H54 (cell line): Measurements from ENCODE around the gene SARS1.

Source experiments
- DNase-seq: peaks from one replicate; pipeline ENCODE4 v3.0.0; 2011; ENCODE audit warnings: low spot score, mixed read lengths; ENCODE audit not compliant: insufficient read length
- FAIRE-seq: peaks from 3 replicates; lab custom pipeline; 2011; peaks lifted over from hg19 to GRCh38; lab: Jason Lieb, UNC
- POLR2A ChIP-seq: IDR thresholded peaks from 2 replicates; pipeline ENCODE4 v1.6.1; 2011; ENCODE audit warnings: low read depth, mild to moderate bottlenecking, low read length

Gene SARS1

GRCh38 chr1:109243860-109244552 is 30.3 kb downstream of the SARS1 start:
- DNase-seq (no peak), FAIRE-seq (no peak)
- no peak for TF ChIP-seq POLR2A

DNA sequence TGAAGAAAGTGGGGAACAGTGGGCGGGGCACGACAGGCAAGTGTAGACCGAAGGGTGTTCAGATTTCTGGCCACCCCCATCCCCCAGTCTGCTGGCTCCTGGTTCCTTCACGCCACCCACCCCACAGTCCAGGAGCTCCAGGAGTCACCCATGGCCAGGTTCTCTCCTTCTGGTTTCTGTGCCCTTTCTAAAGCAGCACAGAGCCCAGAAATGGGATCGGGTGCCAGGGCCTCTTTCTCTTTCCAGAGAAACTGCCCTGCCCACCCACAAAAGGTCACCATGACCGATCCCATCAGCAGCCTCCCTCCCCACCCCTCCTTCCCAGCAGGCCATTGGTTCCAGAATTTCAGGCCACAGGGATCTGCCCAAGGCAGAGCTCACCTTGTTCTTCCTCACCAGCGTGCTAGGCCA is 32.4 kb downstream of the SARS1 start:
- no peak for DNase-seq
- no peak for TF ChIP-seq POLR2A
- no peak for FAIRE-seq

- TF ChIP-seq POLR2A = no peak
- FAIRE-seq (no peak), DNase-seq (no peak)
Measured at GRCh38 chr1:109247401-109248365, 34.0 kb downstream of the SARS1 start.

DNA sequence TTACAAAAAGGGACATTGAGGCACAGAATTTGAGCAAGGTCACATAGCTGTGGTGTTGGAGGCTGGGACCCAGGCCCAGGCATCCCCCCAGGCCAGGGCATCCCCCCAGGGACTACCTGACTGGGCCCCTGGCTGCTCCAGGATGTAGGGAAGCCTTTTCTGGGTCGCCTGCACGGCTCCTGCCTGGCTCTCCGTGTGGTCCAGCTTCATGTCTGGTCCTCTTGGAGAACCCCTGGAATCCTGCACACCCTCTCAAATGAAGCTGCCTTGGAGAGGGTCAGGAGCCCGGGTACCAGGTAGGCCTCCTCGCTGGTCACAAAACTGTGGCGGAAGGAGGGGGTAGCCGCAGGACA is 34.7 kb downstream of the SARS1 start:
- DNase-seq = no peak
- TF ChIP-seq POLR2A = no peak
- FAIRE-seq = no peak

GRCh38 chr1:109248797-109249629 is 35.3 kb downstream of the SARS1 start, which contains the start of gene CELSR2:
Gene CELSR2 (plus strand): TSS chr1:109249539. CDS start chr1:109250080, 541 bp downstream.
- no peak; the same call in 1 of the 2 replicates for TF ChIP-seq POLR2A
- FAIRE-seq (no peak), DNase-seq (peak; percentile 91)

DNA sequence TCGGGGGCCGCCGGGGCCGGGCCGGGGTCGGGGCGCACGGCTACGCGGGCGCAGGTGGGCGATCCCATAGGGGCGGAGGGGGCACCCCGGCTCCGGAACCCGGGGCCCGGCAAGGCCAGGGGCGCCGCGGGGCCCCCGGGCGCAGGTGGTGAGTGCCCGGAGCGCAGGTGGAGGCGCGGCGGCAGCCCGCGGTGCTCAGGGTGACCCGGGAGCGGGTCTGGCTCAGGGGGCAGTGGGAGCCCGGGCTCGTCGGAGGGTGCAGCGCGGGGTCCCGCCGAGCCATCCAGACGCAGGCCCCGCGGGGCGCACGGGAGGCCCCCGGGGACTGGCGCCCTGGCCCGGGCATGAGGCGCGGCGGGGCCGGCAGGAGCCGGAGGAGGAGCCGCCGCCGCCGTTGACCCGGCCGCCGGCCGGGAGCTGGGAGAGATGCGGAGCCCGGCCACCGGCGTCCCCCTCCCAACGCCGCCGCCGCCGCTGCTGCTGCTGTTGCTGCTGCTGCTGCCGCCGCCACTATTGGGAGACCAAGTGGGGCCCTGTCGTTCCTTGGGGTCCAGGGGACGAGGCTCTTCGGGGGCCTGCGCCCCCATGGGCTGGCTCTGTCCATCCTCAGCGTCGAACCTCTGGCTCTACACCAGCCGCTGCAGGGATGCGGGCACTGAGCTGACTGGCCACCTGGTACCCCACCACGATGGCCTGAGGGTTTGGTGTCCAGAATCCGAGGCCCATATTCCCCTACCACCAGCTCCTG is 36.1 kb downstream of the SARS1 start:
- no peak for DNase-seq
- TF ChIP-seq POLR2A = no peak
- FAIRE-seq = no peak

DNA sequence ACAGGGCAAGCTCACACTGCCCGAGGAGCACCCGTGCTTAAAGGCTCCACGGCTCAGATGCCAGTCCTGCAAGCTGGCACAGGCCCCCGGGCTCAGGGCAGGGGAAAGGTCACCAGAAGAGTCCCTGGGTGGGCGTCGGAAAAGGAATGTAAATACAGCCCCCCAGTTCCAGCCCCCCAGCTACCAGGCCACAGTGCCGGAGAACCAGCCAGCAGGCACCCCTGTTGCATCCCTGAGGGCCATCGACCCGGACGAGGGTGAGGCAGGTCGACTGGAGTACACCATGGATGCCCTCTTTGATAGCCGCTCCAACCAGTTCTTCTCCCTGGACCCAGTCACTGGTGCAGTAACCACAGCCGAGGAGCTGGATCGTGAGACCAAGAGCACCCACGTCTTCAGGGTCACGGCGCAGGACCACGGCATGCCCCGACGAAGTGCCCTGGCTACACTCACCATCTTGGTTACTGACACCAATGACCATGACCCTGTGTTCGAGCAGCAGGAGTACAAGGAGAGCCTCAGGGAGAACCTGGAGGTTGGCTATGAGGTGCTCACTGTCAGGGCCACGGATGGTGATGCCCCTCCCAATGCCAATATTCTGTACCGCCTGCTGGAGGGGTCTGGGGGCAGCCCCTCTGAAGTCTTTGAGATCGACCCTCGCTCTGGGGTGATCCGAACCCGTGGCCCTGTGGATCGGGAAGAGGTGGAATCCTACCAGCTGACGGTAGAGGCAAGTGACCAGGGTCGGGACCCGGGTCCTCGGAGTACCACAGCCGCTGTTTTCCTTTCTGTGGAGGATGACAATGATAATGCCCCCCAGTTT is 36.9 kb downstream of the SARS1 start:
- no peak for TF ChIP-seq POLR2A
- no peak for DNase-seq
- no peak for FAIRE-seq

GRCh38 chr1:109251277-109252166 is 37.8 kb downstream of the SARS1 start:
- TF ChIP-seq POLR2A = no peak
- FAIRE-seq (no peak), DNase-seq (no peak)

DNA sequence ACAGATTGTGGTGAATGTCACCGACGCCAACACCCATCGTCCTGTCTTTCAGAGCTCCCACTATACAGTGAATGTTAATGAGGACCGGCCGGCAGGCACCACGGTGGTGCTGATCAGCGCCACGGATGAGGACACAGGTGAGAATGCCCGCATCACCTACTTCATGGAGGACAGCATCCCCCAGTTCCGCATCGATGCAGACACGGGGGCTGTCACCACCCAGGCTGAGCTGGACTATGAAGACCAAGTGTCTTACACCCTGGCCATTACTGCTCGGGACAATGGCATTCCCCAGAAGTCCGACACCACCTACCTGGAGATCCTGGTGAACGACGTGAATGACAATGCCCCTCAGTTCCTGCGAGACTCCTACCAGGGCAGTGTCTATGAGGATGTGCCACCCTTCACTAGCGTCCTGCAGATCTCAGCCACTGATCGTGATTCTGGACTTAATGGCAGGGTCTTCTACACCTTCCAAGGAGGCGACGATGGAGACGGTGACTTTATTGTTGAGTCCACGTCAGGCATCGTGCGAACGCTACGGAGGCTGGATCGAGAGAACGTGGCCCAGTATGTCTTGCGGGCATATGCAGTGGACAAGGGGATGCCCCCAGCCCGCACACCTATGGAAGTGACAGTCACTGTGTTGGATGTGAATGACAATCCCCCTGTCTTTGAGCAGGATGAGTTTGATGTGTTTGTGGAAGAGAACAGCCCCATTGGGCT is 38.6 kb downstream of the SARS1 start:
- no peak for TF ChIP-seq POLR2A
- FAIRE-seq = no peak
- DNase-seq = no peak

DNA sequence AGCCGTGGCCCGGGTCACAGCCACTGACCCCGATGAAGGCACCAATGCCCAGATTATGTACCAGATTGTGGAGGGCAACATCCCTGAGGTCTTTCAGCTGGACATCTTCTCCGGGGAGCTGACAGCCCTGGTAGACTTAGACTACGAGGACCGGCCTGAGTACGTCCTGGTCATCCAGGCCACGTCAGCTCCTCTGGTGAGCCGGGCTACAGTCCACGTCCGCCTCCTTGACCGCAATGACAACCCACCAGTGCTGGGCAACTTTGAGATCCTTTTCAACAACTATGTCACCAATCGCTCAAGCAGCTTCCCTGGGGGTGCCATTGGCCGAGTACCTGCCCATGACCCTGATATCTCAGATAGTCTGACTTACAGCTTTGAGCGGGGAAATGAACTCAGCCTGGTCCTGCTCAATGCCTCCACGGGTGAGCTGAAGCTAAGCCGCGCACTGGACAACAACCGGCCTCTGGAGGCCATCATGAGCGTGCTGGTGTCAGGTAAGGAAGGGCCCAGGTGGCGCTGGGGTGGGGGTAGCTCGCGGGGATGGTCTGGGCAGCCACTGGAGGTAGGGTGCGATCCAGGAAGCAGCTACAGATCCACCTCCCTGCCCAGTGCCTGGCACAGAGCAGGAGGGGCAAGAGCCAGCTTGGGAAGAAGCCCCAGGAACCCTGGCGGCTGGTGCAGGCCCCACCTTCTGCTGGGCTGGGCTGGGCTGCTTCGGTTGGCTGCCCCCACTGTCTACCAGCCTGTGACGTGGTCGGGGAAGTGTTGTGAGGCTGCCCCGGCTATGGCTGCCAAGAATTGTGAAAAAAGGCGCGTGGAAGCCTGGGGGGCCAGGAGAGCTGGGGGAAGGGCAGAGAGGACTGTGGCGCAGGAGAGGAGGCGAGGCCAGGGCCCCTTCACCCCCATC is 39.4 kb downstream of the SARS1 start:
- FAIRE-seq = no peak
- no peak for TF ChIP-seq POLR2A
- DNase-seq = no peak
